ENCODE data around the gene VSIG1. TPM values are rescaled to one million over a fixed set of nuclear protein-coding genes. Genes with fewer than 3 reads are reported as not detected.

The VSIG1 gene
- total RNA-seq, 1 experiment from 2014 or later: 0.07 TPM

DNA sequence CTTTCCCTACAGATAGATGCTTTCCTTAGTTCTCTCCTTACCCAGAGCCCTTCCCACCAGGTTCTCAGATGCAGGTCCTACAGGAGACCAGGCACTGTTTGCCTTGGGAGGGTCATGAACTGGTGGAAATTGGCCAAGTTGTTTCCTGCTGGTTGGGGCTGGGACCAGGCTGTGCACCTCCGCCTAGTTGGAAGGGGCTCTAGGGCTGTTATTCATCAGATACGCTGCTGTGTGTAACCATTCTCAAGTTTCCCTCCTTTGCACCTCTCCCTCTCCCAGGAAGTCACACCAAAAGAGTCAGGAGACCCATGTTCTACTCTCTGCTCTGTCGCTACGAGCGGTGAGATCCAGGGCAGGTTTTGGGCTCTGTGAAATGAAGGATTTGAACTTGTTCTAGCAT, 11.9 kb upstream of the VSIG1 start:
- no peaks in the 10 kb centered on the region for H3K9me3 ChIP-seq (ENCODE audit: control insufficient read depth in 1 of 2, insufficient read depth in 1 of 2, low read depth in 1 of 2, low read length in 2 of 2)
- BruUV-seq (replicated peaks): no TSS peak
- H3K4me3 ChIP-seq (replicated peaks in 1 of 2; ENCODE audit: low read depth in 1 of 2, low read length in 2 of 2): no peak overlapping the region
- no peaks in the 10 kb centered on the region for H3K9me2 ChIP-seq (ENCODE audit: insufficient read depth)
- no peaks in the 10 kb centered on the region for H4K20me1 ChIP-seq (ENCODE audit: insufficient read depth)
- H3K27me3 ChIP-seq (ENCODE audit: insufficient read depth, low read length): no peaks in the 10 kb centered on the region
- no peak overlapping the region for H3K4me2 ChIP-seq (ENCODE audit: low read length)
- no peaks in the 10 kb centered on the region for H3K4me1 ChIP-seq (ENCODE audit: control insufficient read depth in 1 of 2, insufficient read depth in 2 of 2, low read length in 2 of 2)
- H3K9ac ChIP-seq (ENCODE audit: low read length): no peak overlapping the region
- RAD21 ChIA-PET (ENCODE audit: low non-redundant PET in 1 of 2, low total read pairs in 2 of 2, uncharacterized antibody in 2 of 2, unreplicated experiment in 2 of 2): no interaction called here
- H3K27ac ChIP-seq (ENCODE audit: low read depth, low read length): no peak overlapping the region
- POLR2A ChIA-PET: no interaction called here
- no peak for DNase-seq (ENCODE audit: low read depth, low spot score)
- H3K79me2 ChIP-seq (ENCODE audit: insufficient read depth, low read length): no peaks in the 10 kb centered on the region
- CTCF ChIA-PET: no interaction called here
- no peak overlapping the region for H2AFZ ChIP-seq (ENCODE audit: low read depth, low read length, poor library complexity, severe bottlenecking)
- ATAC-seq: no peak
- TF ChIP-seq, protein P1, sequence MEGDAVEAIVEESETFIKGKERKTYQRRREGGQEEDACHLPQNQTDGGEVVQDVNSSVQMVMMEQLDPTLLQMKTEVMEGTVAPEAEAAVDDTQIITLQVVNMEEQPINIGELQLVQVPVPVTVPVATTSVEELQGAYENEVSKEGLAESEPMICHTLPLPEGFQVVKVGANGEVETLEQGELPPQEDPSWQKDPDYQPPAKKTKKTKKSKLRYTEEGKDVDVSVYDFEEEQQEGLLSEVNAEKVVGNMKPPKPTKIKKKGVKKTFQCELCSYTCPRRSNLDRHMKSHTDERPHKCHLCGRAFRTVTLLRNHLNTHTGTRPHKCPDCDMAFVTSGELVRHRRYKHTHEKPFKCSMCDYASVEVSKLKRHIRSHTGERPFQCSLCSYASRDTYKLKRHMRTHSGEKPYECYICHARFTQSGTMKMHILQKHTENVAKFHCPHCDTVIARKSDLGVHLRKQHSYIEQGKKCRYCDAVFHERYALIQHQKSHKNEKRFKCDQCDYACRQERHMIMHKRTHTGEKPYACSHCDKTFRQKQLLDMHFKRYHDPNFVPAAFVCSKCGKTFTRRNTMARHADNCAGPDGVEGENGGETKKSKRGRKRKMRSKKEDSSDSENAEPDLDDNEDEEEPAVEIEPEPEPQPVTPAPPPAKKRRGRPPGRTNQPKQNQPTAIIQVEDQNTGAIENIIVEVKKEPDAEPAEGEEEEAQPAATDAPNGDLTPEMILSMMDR (IDR thresholded peaks at IDR 0.05 in 2 of 3, conservative IDR thresholded peaks at IDR 0.05 in 1 of 3; ENCODE audit: borderline replicate concordance in 1 of 3, insufficient read depth in 1 of 3, low read depth in 2 of 3, low read length in 2 of 3): no peak
- TF ChIP-seq POLR2A (IDR thresholded peaks at IDR 0.05; ENCODE audit: borderline replicate concordance, extremely low read depth, insufficient read depth, insufficient read length) (no peak), ZFX (IDR thresholded peaks at IDR 0.05) (no peak), EZH2phosphoT487 (IDR thresholded peaks at IDR 0.05; ENCODE audit: borderline replicate concordance) (no peak), ZNF274 (IDR thresholded peaks at IDR 0.05; ENCODE audit: low read depth, low read length) (no peak), EGR1 (IDR thresholded peaks at IDR 0.05; ENCODE audit: low read depth) (no peak), ELF1 (IDR thresholded peaks at IDR 0.05; ENCODE audit: borderline replicate concordance, low read depth) (no peak), SRF (IDR thresholded peaks at IDR 0.05; ENCODE audit: low read depth) (no peak), POLR2AphosphoS5 (IDR thresholded peaks at IDR 0.05; ENCODE audit: low read depth, low read length) (no peak), TCF7L2 (IDR thresholded peaks at IDR 0.05; ENCODE audit: borderline replicate concordance, extremely low read depth, insufficient read depth, insufficient read length) (no peak), SIN3A (IDR thresholded peaks at IDR 0.05; ENCODE audit: low read depth) (no peak), FOSL1 (IDR thresholded peaks at IDR 0.05; ENCODE audit: low read depth) (no peak), CBX3 (IDR thresholded peaks at IDR 0.05; ENCODE audit: low read depth) (no peak), YY1 (IDR thresholded peaks at IDR 0.05; ENCODE audit: extremely low read depth, insufficient replicate concordance, low read depth, low read length) (no peak)
- TF ChIP-seq, protein P2, sequence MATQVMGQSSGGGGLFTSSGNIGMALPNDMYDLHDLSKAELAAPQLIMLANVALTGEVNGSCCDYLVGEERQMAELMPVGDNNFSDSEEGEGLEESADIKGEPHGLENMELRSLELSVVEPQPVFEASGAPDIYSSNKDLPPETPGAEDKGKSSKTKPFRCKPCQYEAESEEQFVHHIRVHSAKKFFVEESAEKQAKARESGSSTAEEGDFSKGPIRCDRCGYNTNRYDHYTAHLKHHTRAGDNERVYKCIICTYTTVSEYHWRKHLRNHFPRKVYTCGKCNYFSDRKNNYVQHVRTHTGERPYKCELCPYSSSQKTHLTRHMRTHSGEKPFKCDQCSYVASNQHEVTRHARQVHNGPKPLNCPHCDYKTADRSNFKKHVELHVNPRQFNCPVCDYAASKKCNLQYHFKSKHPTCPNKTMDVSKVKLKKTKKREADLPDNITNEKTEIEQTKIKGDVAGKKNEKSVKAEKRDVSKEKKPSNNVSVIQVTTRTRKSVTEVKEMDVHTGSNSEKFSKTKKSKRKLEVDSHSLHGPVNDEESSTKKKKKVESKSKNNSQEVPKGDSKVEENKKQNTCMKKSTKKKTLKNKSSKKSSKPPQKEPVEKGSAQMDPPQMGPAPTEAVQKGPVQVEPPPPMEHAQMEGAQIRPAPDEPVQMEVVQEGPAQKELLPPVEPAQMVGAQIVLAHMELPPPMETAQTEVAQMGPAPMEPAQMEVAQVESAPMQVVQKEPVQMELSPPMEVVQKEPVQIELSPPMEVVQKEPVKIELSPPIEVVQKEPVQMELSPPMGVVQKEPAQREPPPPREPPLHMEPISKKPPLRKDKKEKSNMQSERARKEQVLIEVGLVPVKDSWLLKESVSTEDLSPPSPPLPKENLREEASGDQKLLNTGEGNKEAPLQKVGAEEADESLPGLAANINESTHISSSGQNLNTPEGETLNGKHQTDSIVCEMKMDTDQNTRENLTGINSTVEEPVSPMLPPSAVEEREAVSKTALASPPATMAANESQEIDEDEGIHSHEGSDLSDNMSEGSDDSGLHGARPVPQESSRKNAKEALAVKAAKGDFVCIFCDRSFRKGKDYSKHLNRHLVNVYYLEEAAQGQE (IDR thresholded peaks at IDR 0.05; ENCODE audit: low read depth): no peak
- TF ChIP-seq, protein P3, sequence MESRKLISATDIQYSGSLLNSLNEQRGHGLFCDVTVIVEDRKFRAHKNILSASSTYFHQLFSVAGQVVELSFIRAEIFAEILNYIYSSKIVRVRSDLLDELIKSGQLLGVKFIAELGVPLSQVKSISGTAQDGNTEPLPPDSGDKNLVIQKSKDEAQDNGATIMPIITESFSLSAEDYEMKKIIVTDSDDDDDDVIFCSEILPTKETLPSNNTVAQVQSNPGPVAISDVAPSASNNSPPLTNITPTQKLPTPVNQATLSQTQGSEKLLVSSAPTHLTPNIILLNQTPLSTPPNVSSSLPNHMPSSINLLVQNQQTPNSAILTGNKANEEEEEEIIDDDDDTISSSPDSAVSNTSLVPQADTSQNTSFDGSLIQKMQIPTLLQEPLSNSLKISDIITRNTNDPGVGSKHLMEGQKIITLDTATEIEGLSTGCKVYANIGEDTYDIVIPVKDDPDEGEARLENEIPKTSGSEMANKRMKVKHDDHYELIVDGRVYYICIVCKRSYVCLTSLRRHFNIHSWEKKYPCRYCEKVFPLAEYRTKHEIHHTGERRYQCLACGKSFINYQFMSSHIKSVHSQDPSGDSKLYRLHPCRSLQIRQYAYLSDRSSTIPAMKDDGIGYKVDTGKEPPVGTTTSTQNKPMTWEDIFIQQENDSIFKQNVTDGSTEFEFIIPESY (IDR thresholded peaks at IDR 0.05; ENCODE audit: extremely low read depth, insufficient replicate concordance, low read length): no peak
- TF ChIP-seq, protein P4, sequence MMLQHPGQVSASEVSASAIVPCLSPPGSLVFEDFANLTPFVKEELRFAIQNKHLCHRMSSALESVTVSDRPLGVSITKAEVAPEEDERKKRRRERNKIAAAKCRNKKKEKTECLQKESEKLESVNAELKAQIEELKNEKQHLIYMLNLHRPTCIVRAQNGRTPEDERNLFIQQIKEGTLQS (IDR thresholded peaks at IDR 0.05): no peak
- intact Hi-C loops (cut with micrococcal nuclease): no loop called here
- H3K36me3 ChIP-seq (ENCODE audit: control insufficient read depth in 1 of 2, insufficient read depth in 2 of 2, low read length in 2 of 2): no peaks in the 10 kb centered on the region

All from HCT116 (cell line).